ENCODE measurements around the gene CCDC188.

Gene CCDC188

DNA sequence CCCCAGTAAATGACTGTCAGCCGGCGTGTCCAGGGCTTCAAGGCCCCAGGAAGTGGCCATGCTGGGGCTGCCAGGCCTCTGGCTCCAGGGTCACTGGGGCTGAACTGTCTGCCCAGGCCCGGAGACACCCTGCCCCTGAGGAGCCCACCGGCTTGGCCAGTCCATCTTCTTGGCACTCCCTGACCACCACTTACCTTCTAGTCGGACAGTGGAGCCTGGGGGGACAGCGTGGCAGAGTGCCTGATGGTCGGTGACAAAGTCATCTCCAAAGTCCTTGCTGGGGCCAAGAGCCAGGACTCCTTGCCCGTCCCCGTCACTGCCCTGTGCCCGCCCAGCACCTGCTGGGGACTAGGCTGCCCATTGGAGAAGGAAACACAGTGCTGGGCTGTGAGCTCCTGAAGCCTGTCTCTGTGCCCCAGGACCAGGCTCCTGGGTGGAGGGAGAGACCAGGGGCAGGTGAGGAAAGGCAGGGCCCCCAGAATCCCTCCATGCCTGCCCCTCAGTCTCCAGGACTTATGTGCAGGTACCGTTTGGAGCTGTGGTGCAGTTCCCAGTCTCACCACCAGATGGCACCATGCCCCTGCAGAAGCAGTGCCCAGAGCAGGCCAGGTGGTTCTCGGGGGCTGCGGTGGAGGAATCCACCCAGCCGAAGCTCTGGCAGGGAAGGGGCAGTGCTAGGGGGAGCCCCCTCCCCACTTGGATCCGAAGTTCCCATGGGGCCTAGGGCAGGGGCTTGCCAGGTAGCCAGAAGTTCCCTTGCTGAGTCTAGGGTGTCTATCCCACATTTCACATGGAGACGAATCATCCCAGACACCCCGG lies 6.0 kb upstream of the CCDC188 start (continued):
- TF ChIP-seq, protein P1, sequence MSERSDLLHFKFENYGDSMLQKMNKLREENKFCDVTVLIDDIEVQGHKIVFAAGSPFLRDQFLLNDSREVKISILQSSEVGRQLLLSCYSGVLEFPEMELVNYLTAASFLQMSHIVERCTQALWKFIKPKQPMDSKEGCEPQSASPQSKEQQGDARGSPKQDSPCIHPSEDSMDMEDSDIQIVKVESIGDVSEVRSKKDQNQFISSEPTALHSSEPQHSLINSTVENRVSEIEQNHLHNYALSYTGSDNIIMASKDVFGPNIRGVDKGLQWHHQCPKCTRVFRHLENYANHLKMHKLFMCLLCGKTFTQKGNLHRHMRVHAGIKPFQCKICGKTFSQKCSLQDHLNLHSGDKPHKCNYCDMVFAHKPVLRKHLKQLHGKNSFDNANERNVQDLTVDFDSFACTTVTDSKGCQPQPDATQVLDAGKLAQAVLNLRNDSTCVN (tag by site-specific recombination; optimal IDR thresholded peaks at IDR 0.05): peak; percentile 6
- TF ChIP-seq, protein P2, sequence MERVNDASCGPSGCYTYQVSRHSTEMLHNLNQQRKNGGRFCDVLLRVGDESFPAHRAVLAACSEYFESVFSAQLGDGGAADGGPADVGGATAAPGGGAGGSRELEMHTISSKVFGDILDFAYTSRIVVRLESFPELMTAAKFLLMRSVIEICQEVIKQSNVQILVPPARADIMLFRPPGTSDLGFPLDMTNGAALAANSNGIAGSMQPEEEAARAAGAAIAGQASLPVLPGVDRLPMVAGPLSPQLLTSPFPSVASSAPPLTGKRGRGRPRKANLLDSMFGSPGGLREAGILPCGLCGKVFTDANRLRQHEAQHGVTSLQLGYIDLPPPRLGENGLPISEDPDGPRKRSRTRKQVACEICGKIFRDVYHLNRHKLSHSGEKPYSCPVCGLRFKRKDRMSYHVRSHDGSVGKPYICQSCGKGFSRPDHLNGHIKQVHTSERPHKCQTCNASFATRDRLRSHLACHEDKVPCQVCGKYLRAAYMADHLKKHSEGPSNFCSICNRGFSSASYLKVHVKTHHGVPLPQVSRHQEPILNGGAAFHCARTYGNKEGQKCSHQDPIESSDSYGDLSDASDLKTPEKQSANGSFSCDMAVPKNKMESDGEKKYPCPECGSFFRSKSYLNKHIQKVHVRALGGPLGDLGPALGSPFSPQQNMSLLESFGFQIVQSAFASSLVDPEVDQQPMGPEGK (tag by site-specific recombination; IDR thresholded peaks at IDR 0.05): peak; percentile 56; the same call in 1 of the 2 replicates
- TF ChIP-seq, protein P3, sequence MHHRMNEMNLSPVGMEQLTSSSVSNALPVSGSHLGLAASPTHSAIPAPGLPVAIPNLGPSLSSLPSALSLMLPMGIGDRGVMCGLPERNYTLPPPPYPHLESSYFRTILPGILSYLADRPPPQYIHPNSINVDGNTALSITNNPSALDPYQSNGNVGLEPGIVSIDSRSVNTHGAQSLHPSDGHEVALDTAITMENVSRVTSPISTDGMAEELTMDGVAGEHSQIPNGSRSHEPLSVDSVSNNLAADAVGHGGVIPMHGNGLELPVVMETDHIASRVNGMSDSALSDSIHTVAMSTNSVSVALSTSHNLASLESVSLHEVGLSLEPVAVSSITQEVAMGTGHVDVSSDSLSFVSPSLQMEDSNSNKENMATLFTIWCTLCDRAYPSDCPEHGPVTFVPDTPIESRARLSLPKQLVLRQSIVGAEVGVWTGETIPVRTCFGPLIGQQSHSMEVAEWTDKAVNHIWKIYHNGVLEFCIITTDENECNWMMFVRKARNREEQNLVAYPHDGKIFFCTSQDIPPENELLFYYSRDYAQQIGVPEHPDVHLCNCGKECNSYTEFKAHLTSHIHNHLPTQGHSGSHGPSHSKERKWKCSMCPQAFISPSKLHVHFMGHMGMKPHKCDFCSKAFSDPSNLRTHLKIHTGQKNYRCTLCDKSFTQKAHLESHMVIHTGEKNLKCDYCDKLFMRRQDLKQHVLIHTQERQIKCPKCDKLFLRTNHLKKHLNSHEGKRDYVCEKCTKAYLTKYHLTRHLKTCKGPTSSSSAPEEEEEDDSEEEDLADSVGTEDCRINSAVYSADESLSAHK (tag by site-specific recombination; IDR thresholded peaks at IDR 0.05): no peak
- TF ChIP-seq ZNF2 (tag by site-specific recombination; IDR thresholded peaks at IDR 0.05): peak; percentile 79
- TF ChIP-seq, protein P4, sequence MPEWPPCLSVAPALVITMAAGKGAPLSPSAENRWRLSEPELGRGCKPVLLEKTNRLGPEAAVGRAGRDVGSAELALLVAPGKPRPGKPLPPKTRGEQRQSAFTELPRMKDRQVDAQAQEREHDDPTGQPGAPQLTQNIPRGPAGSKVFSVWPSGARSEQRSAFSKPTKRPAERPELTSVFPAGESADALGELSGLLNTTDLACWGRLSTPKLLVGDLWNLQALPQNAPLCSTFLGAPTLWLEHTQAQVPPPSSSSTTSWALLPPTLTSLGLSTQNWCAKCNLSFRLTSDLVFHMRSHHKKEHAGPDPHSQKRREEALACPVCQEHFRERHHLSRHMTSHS (tag by site-specific recombination; IDR thresholded peaks at IDR 0.05): no peak
- TF ChIP-seq, protein P5, sequence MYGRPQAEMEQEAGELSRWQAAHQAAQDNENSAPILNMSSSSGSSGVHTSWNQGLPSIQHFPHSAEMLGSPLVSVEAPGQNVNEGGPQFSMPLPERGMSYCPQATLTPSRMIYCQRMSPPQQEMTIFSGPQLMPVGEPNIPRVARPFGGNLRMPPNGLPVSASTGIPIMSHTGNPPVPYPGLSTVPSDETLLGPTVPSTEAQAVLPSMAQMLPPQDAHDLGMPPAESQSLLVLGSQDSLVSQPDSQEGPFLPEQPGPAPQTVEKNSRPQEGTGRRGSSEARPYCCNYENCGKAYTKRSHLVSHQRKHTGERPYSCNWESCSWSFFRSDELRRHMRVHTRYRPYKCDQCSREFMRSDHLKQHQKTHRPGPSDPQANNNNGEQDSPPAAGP (tag by site-specific recombination; IDR thresholded peaks at IDR 0.05): 0 out of 2 replicates have a peak, but pooled peaks have one; percentile 40
- peak; percentile 18; the same call in 1 of the 2 replicates for TF ChIP-seq ZBTB48 (tag by site-specific recombination; IDR thresholded peaks at IDR 0.05)
- peak; percentile 51; the same call in 1 of the 2 replicates for TF ChIP-seq ZEB2 (tag by site-specific recombination; IDR thresholded peaks at IDR 0.05)
- TF ChIP-seq KLF1 (tag by site-specific recombination; IDR thresholded peaks at IDR 0.05): peak; percentile 43; the same call in 1 of the 2 replicates
- TF ChIP-seq ZSCAN30 (tag by site-specific recombination; IDR thresholded peaks at IDR 0.05): peak; percentile 68
- TF ChIP-seq KLF8 (tag by site-specific recombination; IDR thresholded peaks at IDR 0.05): peak; percentile 59; the same call in 1 of the 2 replicates
- no peak for TF ChIP-seq ZFHX2 (tag by site-specific recombination; conservative IDR thresholded peaks at IDR 0.05)
- peak; percentile 40; the same call in 1 of the 2 replicates for TF ChIP-seq GLIS1 (tag by site-specific recombination; IDR thresholded peaks at IDR 0.05)
- TF ChIP-seq OSR2 (tag by site-specific recombination; IDR thresholded peaks at IDR 0.05): no peak
- no peak for TF ChIP-seq ZNF214 (tag by site-specific recombination; IDR thresholded peaks at IDR 0.05; ENCODE audit: borderline replicate concordance)
- 0 out of 2 replicates have a peak, but pooled peaks have one; percentile 19 for TF ChIP-seq KLF9 (tag by site-specific recombination; IDR thresholded peaks at IDR 0.05; ENCODE audit: low read depth)
- TF ChIP-seq, protein P6, sequence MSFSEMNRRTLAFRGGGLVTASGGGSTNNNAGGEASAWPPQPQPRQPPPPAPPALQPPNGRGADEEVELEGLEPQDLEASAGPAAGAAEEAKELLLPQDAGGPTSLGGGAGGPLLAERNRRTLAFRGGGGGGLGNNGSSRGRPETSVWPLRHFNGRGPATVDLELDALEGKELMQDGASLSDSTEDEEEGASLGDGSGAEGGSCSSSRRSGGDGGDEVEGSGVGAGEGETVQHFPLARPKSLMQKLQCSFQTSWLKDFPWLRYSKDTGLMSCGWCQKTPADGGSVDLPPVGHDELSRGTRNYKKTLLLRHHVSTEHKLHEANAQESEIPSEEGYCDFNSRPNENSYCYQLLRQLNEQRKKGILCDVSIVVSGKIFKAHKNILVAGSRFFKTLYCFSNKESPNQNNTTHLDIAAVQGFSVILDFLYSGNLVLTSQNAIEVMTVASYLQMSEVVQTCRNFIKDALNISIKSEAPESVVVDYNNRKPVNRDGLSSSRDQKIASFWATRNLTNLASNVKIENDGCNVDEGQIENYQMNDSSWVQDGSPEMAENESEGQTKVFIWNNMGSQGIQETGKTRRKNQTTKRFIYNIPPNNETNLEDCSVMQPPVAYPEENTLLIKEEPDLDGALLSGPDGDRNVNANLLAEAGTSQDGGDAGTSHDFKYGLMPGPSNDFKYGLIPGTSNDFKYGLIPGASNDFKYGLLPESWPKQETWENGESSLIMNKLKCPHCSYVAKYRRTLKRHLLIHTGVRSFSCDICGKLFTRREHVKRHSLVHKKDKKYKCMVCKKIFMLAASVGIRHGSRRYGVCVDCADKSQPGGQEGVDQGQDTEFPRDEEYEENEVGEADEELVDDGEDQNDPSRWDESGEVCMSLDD (tag by site-specific recombination; IDR thresholded peaks at IDR 0.05): peak; percentile 68
- TF ChIP-seq ZNF707 (tag by site-specific recombination; IDR thresholded peaks at IDR 0.05): no peak
- no peak for TF ChIP-seq ZNF530 (tag by site-specific recombination; IDR thresholded peaks at IDR 0.05; ENCODE audit: low read depth)
- peak; percentile 32; the same call in 1 of the 2 replicates for TF ChIP-seq SP7 (tag by site-specific recombination; IDR thresholded peaks at IDR 0.05)
- TF ChIP-seq EGR2 (tag by site-specific recombination; IDR thresholded peaks at IDR 0.05; ENCODE audit: low read depth): no peak
- peak; percentile 56 for TF ChIP-seq ZBTB17 (tag by site-specific recombination; IDR thresholded peaks at IDR 0.05)
- TF ChIP-seq ZNF654 (tag by site-specific recombination; IDR thresholded peaks at IDR 0.05; ENCODE audit: low read depth): peak; percentile 91
